Measurements from ENCODE around the gene ADAMTSL2. TPM values are rescaled to one million over a fixed set of nuclear protein-coding genes. Genes with fewer than 3 reads are reported as not detected.

The ADAMTSL2 gene
- total RNA-seq, 4 donors from 2014 or later, result 2.8 to 6.6 (median 3.2) TPM

- H3K27me3 ChIP-seq, result peaks cover 0 to 5% (median 0%) of the 10 kb centered on the region in 4 donors
- peaks cover 45 to 59% (median 52%) of the 10 kb centered on the region in 4 donors for H3K4me1 ChIP-seq
- no peaks in the 10 kb centered on the region for H3K9me3 ChIP-seq
- TF ChIP-seq, protein P1, sequence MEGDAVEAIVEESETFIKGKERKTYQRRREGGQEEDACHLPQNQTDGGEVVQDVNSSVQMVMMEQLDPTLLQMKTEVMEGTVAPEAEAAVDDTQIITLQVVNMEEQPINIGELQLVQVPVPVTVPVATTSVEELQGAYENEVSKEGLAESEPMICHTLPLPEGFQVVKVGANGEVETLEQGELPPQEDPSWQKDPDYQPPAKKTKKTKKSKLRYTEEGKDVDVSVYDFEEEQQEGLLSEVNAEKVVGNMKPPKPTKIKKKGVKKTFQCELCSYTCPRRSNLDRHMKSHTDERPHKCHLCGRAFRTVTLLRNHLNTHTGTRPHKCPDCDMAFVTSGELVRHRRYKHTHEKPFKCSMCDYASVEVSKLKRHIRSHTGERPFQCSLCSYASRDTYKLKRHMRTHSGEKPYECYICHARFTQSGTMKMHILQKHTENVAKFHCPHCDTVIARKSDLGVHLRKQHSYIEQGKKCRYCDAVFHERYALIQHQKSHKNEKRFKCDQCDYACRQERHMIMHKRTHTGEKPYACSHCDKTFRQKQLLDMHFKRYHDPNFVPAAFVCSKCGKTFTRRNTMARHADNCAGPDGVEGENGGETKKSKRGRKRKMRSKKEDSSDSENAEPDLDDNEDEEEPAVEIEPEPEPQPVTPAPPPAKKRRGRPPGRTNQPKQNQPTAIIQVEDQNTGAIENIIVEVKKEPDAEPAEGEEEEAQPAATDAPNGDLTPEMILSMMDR (IDR thresholded peaks at IDR 0.05), result no peak
- TF ChIP-seq EP300 (IDR thresholded peaks at IDR 0.05), result no peak
- TF ChIP-seq POLR2AphosphoS5 (IDR thresholded peaks at IDR 0.05), result no peak
- TF ChIP-seq POLR2A (IDR thresholded peaks at IDR 0.05; ENCODE audit: low read depth), result no peak
- intact Hi-C loops (cut with DNase I), result loop anchor here (10.0 kb wide), 1 partner anchor 457 kb away; the partner anchor contains the start of gene VAV2
- peaks cover 0 to 15% (median 6%) of the 10 kb centered on the region in 4 donors for H3K36me3 ChIP-seq
- no peak overlapping the region for H3K4me3 ChIP-seq
- DNase-seq (ENCODE audit: extremely low spot score), result no peak
- no peak overlapping the region for H3K27ac ChIP-seq (replicated peaks in 1 of 4)
- WGBS, result 89% methylated on average over 9 of the region's 14 CpGs
These were observed 3.7 kb downstream of the ADAMTSL2 start for GRCh38 chr9:133538176-133538575.

GRCh38 chr9:133538851-133539833, 4.6 kb downstream of the ADAMTSL2 start:
- peaks cover 0 to 15% (median 6%) of the 10 kb centered on the region in 4 donors for H3K36me3 ChIP-seq
- H3K9me3 ChIP-seq, result no peaks in the 10 kb centered on the region
- intact Hi-C loops (cut with DNase I), result loop anchor here (10.0 kb wide), 1 partner anchor 456 kb away; the partner anchor contains the start of gene VAV2
- TF ChIP-seq, protein P1 (IDR thresholded peaks at IDR 0.05), result no peak
- TF ChIP-seq EP300 (IDR thresholded peaks at IDR 0.05), result no peak
- no peak for TF ChIP-seq POLR2AphosphoS5 (IDR thresholded peaks at IDR 0.05)
- TF ChIP-seq POLR2A (IDR thresholded peaks at IDR 0.05; ENCODE audit: low read depth), result no peak
- peaks cover 0 to 5% (median 0%) of the 10 kb centered on the region in 4 donors for H3K27me3 ChIP-seq
- DNase-seq (ENCODE audit: extremely low spot score), result no peak
- H3K27ac ChIP-seq (replicated peaks in 1 of 4), result peak overlapping the region in 1 of 4 donors; percentile 46
- peak overlapping the region in 3 of 4 donors; percentile 27 to 33 (median 32) for H3K4me3 ChIP-seq
- WGBS, result 51% methylated on average over 15 of the region's 47 CpGs
- H3K4me1 ChIP-seq, result peaks cover 38 to 56% (median 42%) of the 10 kb centered on the region in 4 donors

DNA sequence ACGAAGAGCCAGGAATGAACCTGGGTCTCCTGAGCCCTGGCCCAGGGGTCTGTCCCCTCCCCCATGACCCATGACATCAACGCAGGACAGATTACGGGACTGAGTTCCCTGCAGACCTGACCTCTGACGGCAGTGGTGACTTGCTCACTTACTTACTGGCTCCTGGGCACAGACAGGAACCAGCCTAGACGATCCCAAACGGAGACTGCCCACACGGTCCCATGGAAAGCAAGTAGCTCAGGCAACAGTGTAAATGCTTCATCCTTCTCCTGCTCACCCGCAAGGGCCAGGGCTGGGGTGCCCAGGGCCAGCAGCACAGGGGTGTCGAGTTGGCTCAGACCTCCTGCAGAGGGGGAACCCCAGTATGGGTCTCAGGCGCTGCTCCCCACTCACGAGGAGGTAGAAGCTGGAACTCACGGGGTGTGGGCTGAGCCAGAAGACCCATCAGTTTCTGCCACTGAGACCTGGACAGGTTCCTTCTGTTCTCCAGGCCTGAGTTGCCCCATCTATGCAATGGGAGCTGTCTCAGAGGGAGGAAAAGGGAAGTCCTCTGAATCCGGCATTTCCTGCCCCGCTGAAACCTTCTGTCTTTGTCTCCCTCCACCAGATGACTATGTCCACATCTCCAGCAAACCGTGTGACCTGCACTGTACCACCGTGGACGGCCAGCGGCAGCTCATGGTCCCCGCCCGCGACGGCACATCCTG, 5.6 kb downstream of the ADAMTSL2 start:
- Histone ChIP-seq H3K4me3 (peak overlapping the region in 2 of 4 donors; percentile 27 to 32), H3K27ac (replicated peaks in 1 of 4) (peak overlapping the region in 1 of 4 donors; percentile 46), H3K9me3 (no peaks in the 10 kb centered on the region), H3K4me1 (peaks cover 37 to 56% (median 41%) of the 10 kb centered on the region in 4 donors), H3K36me3 (peaks cover 0 to 15% (median 6%) of the 10 kb centered on the region in 4 donors), H3K27me3 (no peaks in the 10 kb centered on the region)
- TF ChIP-seq POLR2A (IDR thresholded peaks at IDR 0.05; ENCODE audit: low read depth), result no peak
- intact Hi-C loops (cut with DNase I), result loop anchor here (10.0 kb wide), 1 partner anchor 455 kb away; the partner anchor contains the start of gene VAV2
- no peak for DNase-seq (ENCODE audit: extremely low spot score)
- 82% methylated on average over 13 of the region's 22 CpGs for WGBS

GRCh38 chr9:133540698-133541025, 6.2 kb downstream of the ADAMTSL2 start:
- intact Hi-C loops (cut with DNase I), result no loop called here
- 70% methylated on average over 10 of the region's 18 CpGs for WGBS
- Histone ChIP-seq H3K27ac (replicated peaks in 1 of 4) (no peak overlapping the region), H3K4me1 (peaks cover 32 to 56% (median 41%) of the 10 kb centered on the region in 4 donors), H3K4me3 (no peak overlapping the region), H3K36me3 (peaks cover 0 to 15% (median 6%) of the 10 kb centered on the region in 4 donors), H3K9me3 (no peaks in the 10 kb centered on the region), H3K27me3 (no peaks in the 10 kb centered on the region)
- TF ChIP-seq POLR2AphosphoS5 (IDR thresholded peaks at IDR 0.05) (no peak), EP300 (IDR thresholded peaks at IDR 0.05) (no peak), POLR2A (IDR thresholded peaks at IDR 0.05; ENCODE audit: low read depth) (no peak)
- TF ChIP-seq, protein P1 (IDR thresholded peaks at IDR 0.05), result no peak
- DNase-seq (ENCODE audit: extremely low spot score), result no peak
